ENCODE data around the gene NFIB.

The NFIB gene

GRCh38 chr9:14068690-14069089 lies 245.3 kb downstream of the NFIB start:
- no peak for DNase-seq (ENCODE audit: low spot score)

- no peak for DNase-seq (ENCODE audit: low spot score)
Observed at GRCh38 chr9:14066831-14067230, 247.1 kb downstream of the NFIB start.

- no peak for DNase-seq (ENCODE audit: low spot score)
Observed at GRCh38 chr9:14066032-14066431, 247.9 kb downstream of the NFIB start.

- no peak for DNase-seq (ENCODE audit: low spot score)
Observed at GRCh38 chr9:14064940-14065339, 249.0 kb downstream of the NFIB start.

GRCh38 chr9:14063756-14064155 lies 250.2 kb downstream of the NFIB start:
- no peak for DNase-seq (ENCODE audit: low spot score)

GRCh38 chr9:14062586-14063221 lies 251.2 kb downstream of the NFIB start:
- DNase-seq (ENCODE audit: low spot score) = no peak

DNA sequence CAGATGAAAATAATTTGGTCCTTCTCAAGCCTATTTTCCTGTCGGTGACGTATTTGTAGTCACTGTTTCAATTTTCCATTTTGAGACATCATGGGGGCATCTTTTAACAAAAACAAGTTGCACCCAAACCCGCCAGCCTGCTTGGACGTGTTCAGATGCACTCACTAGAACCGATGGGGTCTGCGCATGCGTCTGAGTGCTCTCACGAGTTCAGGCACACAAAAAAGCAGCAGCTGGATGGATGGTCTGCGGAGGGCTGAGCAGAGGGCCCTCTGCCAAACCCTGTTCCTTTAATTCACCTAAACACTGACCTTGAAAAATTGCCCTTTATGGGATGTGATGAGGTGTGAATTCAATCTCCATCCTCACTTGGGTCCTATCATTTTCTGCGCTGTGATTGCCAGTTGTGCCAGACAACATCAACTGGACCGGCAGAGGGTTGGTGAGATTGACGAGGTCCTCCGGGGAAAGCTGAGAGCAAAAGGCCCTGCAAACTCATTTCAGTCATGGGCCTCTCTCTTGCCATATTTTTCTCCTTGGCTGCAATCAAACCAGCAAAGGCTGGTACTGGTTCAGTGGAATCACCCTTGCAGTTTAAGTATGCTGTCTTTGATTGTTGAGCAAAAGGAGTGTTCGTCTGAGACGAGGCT lies 251.9 kb downstream of the NFIB start:
- no peak for DNase-seq (ENCODE audit: low spot score)

DNA sequence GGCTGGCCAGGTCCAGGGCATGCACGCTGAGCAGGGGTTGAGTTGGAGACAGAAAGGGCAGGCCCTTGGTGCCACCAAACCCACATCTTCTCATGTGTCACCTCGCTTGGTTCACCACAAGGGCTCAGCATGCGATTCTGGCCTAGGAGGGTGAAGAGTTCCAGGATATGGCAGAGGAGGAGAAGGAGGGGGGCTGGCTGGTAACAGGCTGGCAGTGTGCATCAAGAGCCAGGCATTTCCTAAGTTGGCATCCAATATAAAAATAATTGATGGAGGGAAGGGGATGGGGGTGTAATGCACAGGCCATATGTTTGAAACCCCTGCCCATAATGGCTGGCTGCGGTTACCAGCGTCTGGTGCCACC lies 255.6 kb downstream of the NFIB start:
- no peak for DNase-seq (ENCODE audit: low spot score)

- no peak for DNase-seq (ENCODE audit: low spot score)
Observed at GRCh38 chr9:14057368-14058324, 256.3 kb downstream of the NFIB start.

GRCh38 chr9:14056316-14056861 lies 257.6 kb downstream of the NFIB start:
- no peak for DNase-seq (ENCODE audit: low spot score)

DNA sequence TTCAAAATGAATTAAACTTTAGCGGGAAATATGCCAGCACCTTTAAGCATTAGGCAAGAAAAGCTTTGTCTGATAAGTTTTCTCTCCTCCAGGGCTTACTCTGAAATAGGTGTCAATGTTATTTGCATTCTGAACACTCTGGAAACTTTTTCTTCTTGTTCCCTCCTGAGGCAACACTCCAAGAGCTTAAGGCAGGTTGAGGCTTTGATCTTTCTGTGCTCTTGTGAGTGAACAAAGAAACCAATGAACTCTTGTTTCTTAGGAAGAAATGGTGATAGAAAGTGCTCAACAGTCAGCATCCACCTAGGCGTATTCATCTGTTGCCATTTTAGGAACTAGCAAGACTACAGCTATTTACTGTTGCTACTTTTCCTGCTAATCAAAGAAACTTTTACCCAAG lies 259.8 kb downstream of the NFIB start:
- DNase-seq (ENCODE audit: low spot score) = no peak

GRCh38 chr9:14052359-14052758 lies 261.6 kb downstream of the NFIB start:
- no peak for DNase-seq (ENCODE audit: low spot score)

DNA sequence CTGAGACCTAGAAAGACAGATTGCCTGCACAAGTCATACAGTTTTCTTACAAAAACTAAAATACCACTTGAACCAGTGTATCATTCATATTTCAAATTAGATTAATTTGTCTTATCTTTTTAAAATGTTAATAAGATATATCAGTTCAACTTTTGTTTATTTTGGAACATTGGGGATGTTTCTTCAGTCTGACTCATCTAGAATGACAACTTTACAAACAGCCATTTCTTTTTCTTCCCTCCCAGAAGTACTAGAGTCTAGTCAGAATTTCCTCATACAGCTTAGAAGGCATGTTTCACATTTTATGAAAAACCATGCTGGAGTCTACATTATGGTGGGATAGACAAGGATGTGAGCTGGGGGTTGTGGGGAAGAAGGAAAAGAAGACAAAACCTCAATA lies 262.5 kb downstream of the NFIB start:
- DNase-seq (ENCODE audit: low spot score) = no peak

DNA sequence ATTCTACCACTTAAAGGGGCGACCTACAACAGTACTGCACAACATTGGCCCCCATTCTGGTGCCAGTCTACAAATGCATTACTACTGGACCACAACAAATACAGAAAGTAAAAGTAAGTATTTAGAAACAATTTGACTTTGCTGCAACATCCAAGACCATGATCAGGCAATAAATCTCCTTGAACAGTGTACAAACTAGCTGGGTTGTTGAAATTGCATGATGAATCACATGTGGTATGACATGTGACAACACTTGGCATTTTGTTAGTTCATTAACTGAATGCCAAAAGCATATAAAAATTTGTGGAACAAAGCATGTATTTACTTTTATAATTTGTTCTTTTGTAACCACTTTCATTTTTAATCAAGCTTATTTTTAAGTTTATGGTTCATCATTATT lies 270.5 kb downstream of the NFIB start:
- no peak for DNase-seq (ENCODE audit: low spot score)

DNA sequence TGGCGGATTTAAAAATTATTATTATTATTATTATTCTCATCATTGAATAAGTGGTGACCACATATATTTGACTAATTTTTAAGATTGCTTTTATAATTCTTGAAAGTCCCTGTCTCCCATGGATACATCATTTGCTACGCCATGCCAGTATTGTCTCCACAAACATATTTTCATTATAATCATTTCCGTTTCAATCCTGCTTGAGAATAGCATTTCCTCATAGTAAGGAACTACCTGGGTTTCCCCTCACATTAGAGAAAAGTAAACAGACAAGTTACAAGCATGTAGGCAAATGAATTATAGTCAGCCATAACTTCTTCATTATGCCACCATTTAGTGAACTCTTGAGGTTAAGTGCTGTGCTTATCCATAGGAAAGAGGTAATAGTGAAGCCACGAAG lies 276.6 kb downstream of the NFIB start:
- DNase-seq (ENCODE audit: low spot score) = no peak

DNA sequence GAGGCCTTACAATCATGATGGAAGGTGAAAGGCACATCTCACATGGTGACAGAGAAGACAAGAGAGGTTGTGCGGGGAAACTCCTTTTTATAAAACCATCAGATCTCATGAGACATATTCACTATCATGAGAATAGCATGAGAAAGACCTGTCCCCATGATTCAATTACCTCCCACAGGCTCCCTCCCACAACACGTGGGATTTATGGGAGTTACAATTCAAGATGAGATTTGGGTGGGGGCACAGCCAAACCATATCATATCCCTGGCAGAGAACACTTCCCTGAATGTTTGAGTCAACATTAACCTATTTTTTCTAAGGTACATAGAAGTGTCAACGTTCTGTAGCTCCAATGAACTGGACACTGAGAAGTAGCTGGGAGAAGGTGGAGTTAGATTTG lies 280.9 kb downstream of the NFIB start:
- no peak for DNase-seq (ENCODE audit: low spot score)

All from CD4-positive, alpha-beta T cell treated with Interleukin-15 for 4 hours (primary cell).